Transverse colon (tissue), 4 donors: ENCODE results near the gene SUV39H1.

ENCODE experiments used
- CTCF ChIP-seq, 5 experiments: fragments of 200-600 bp in 3 of 5; fragments of 450-650 bp in 2 of 5; sonication (generic) in 3 of 5; IDR thresholded peaks; 1 replicate in 2 of 5; 2 replicates in 3 of 5; pipeline ENCODE4 v1.5.1; 2016 to 2017; ENCODE audit warnings: antibody characterized with exemption in 5 of 5, inconsistent platforms in 3 of 5, mild to moderate bottlenecking in 2 of 5, moderate library complexity in 1 of 5
- EP300 ChIP-seq: sonication (generic); formaldehyde crosslinking; IDR thresholded peaks from one replicate; pipeline ENCODE4 v1.6.1; 2017; ENCODE audit warnings: antibody characterized with exemption, low read depth
- POLR2A ChIP-seq: fragments of 450-650 bp; IDR thresholded peaks from one replicate; pipeline ENCODE4 v1.6.1; 2016; ENCODE audit warnings: antibody characterized with exemption, mild to moderate bottlenecking, moderate library complexity
- POLR2AphosphoS5 ChIP-seq, 3 donors: sonication (generic); formaldehyde crosslinking; IDR thresholded peaks; one replicate each; pipeline ENCODE4 v1.6.1; 2016; ENCODE audit warnings: antibody characterized with exemption in 3 of 3

- TF ChIP-seq EP300 (no peak), CTCF (IDR thresholded peaks at IDR 0.05) (no peak), POLR2AphosphoS5 (IDR thresholded peaks at IDR 0.05) (no peak), POLR2A (no peak)
Measured at GRCh38 chrX:48752498-48752897, 56.0 kb downstream of the SUV39H1 start.
